HepG2 (cell line): ENCODE data around the gene B4GALT2. TPM values are rescaled to one million over a fixed set of nuclear protein-coding genes. Genes with fewer than 3 reads are reported as not detected.

ENCODE experiments used
- ATF5 ChIP-seq: sonication (generic); formaldehyde crosslinking; IDR thresholded peaks from 2 replicates; pipeline ENCODE4 v1.4.0; 2020; ENCODE audit warnings: mild to moderate bottlenecking, low read depth, missing genetic modification reagents
- FOXA1 ChIP-seq, 2 experiments: fragments of 450-650 bp in 1 of 2; sonication (generic) in 1 of 2; formaldehyde crosslinking in 1 of 2; IDR thresholded peaks; 2 replicates each; pipeline versions ENCODE4 v1.4.0 to v1.6.1; 2016 to 2020; ENCODE audit warnings: missing genetic modification reagents in 1 of 2
- FUBP1 ChIP-seq: sonication (generic); formaldehyde crosslinking; IDR thresholded peaks from 2 replicates; pipeline ENCODE4 v1.5.1; 2020; ENCODE audit warnings: missing genetic modification reagents, mild to moderate bottlenecking, borderline replicate concordance
- GLMP ChIP-seq: sonication (generic); formaldehyde crosslinking; IDR thresholded peaks from 2 replicates; pipeline ENCODE4 v1.9.0; 2021; ENCODE audit warnings: missing genetic modification reagents, mild to moderate bottlenecking, borderline replicate concordance
- NFATC3 ChIP-seq: sonication (generic); formaldehyde crosslinking; IDR thresholded peaks from 2 replicates; pipeline ENCODE4 v1.5.1; 2020; ENCODE audit warnings: mild to moderate bottlenecking, missing genetic modification reagents
- NONO ChIP-seq, 2 experiments: fragments of 450-650 bp in 1 of 2; sonication (generic) in 1 of 2; formaldehyde crosslinking in 1 of 2; IDR thresholded peaks in 1 of 2; conservative IDR thresholded peaks in 1 of 2; 2 replicates each; pipeline versions ENCODE4 v1.6.1 to v1.8.0; 2017 to 2022; ENCODE audit warnings: mild to moderate bottlenecking in 1 of 2, missing genetic modification reagents in 1 of 2, moderate library complexity in 1 of 2
- TERF1 ChIP-seq: sonication (generic); formaldehyde crosslinking; IDR thresholded peaks from 2 replicates; pipeline ENCODE4 v1.8.0; 2022; ENCODE audit warnings: mild to moderate bottlenecking, missing genetic modification reagents, moderate library complexity
- TFDP1 ChIP-seq: IDR thresholded peaks from 2 replicates; pipeline ENCODE4 v1.6.1; 2016; ENCODE audit warnings: missing compliant biosample characterization, missing genetic modification reagents, borderline replicate concordance
- ZBTB39 ChIP-seq: sonication (generic); formaldehyde crosslinking; IDR thresholded peaks from 2 replicates; pipeline ENCODE4 v1.5.0; 2020; ENCODE audit warnings: missing genetic modification reagents
- ZMAT5 ChIP-seq: sonication (generic); formaldehyde crosslinking; IDR thresholded peaks from 2 replicates; pipeline ENCODE4 v1.5.0; 2020; ENCODE audit warnings: mild to moderate bottlenecking, low read depth, missing genetic modification reagents, borderline replicate concordance
- ZNF615 ChIP-seq: sonication (generic); formaldehyde crosslinking; IDR thresholded peaks from 2 replicates; pipeline ENCODE4 v1.5.0; 2020; ENCODE audit warnings: mild to moderate bottlenecking, missing genetic modification reagents, borderline replicate concordance
- polyA plus RNA-seq, 8 experiments: library from polyadenylated mRNA; depleted of rRNA in 3 of 8; stranded (reverse) in 7 of 8; unstranded in 1 of 8; fragments of >200 nt; fragmentation: Illumina TruSeq in 4 of 8; extraction: Trizol in 4 of 8; gene quantifications; 2 replicates each; pipeline versions ENCODE4 v1.2.1 to v1.2.3, GENCODE V29; 2011 to 2016; ENCODE audit warnings: low read depth in 4 of 8, missing spikeins in 1 of 8, mixed read lengths in 1 of 8; ENCODE audit not compliant: insufficient read depth in 1 of 8
- total RNA-seq, 5 experiments: library from RNA; depleted of rRNA; stranded (reverse); fragments of >200 nt; fragmentation: Illumina TruSeq; extraction: Trizol; gene quantifications; 2 replicates each; pipeline ENCODE4 v1.2.3, GENCODE V29; 2016; ENCODE audit warnings: low read depth in 1 of 5

The B4GALT2 gene
- total and polyA plus RNA-seq, 2 of the 13 experiments (the other 11 are each of a cell fraction or from before 2014, with no cell fraction given), result 41.9 to 78.0 TPM

GRCh38 chr1:43980255-43981134, 1.5 kb downstream of the B4GALT2 start (continued):
- TF ChIP-seq GLMP (CRISPR knock-in tag) (no peak), FOXA1 (IDR thresholded peaks at IDR 0.05) (no peak), FOXA1 (CRISPR knock-in tag; IDR thresholded peaks at IDR 0.05) (0 out of 2 replicates have a peak, but pooled peaks have one; percentile 3), NONO (IDR thresholded peaks at IDR 0.05) (no peak), NONO (CRISPR knock-in tag; conservative IDR thresholded peaks at IDR 0.05) (no peak), NFATC3 (no peak), ZNF615 (CRISPR knock-in tag) (no peak), TERF1 (no peak), ZMAT5 (CRISPR knock-in tag) (no peak), FUBP1 (CRISPR knock-in tag) (no peak), TFDP1 (CRISPR knock-in tag) (no peak), ZBTB39 (CRISPR knock-in tag) (no peak), ATF5 (CRISPR knock-in tag) (0 out of 2 replicates have a peak, but pooled peaks have one; percentile 23)
